Measurements from ENCODE around the gene SMIM11.
"Not testable (repeated sequence)": the region's sequence is repeated elsewhere in the genome, so short reads cannot be mapped to it uniquely, and the experiment has no call there.

Gene SMIM11

DNA sequence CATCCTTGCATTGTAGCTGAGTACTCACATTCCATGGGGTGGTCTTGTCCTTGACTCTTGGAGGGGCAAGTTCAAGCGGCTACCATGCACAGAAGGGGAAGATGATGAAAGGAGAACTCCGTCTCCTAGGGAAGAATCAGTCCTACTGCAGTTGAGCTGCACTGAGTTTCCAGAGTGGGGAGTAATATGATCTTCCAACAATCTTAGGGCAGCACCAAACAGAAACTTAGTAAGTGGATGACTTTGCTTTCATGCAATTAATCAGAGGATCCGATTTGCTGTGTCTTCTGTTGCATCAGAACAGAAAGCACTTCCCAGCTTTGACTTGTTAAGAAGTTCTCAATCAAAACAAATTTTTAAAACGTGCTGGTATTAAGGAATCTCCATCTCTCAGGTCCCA is 48.5 kb downstream of the SMIM11 start, which contains the start of gene SMIM34:
TSS of gene SMIM34 (minus strand) at position 147 of the 400 bp plus-strand sequence. CDS start at position 35, 112 bp downstream.
- not testable (repeated sequence) for DNase-seq (ENCODE audit: low read depth)

DNA sequence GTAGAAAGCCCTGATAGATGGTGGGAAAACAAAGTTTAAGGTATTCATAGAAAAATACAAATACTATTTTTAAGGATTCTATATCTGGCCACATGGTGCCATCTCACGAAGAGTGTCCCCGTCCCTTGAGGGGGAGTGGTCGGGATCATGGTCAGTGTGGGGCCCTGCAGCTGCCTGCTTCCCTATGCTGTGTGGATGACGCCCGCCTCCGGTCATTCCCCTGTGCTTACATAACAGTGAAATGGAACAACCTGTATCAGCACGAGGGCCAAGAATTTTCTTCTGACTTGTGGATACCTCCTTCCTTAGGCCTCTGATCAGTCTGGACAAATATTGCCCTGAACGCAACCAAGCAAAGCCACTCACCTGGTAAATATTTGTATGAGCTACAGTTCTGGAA is 52.0 kb downstream of the SMIM11 start:
- not testable (repeated sequence) for DNase-seq (ENCODE audit: low read depth)

DNA sequence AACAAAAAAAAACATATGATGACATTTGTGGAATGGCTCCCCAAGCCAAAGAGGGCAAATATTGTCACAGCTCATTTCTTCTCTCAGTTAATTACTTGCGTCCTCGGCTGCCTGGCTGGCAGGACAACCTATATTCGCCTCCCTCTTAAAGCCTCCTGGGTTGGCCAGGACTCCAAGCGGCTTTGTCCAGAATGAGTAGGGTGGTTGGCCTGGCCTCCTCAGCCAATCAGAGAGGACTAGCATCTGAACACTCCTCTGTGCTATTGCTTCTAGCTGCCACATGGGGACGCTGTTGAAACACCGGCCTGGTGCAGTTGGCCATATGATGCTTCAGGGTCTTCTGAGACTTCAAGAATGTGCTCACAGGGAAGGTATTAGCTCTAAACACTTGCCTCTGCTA is 53.1 kb downstream of the SMIM11 start:
- not testable (repeated sequence) for DNase-seq (ENCODE audit: low read depth)

DNA sequence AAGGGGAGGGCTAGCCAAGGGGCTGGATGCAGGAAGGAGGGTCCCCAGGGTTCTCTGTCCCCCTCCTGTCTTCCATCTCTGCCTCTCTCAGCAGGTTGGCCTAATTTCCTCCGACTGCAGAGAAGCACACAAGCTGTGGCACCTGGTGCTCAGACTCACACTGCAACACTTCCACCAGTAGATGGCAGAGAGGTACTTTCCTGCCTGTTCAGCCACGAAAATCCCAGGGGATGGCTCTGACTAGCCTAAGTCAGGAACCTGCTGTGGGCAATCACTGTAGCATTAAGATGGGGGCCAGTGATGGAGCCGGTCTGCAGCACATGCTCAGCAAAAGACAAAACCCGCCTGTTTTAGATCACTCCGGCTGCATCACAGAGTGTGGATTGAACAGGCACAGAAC is 54.4 kb downstream of the SMIM11 start:
- DNase-seq (ENCODE audit: low read depth): not testable (repeated sequence)

Data from GM04503 (cell line).